GM12878 (cell line): Measurements from ENCODE around the gene BCAS4. TPM values are rescaled to one million over a fixed set of nuclear protein-coding genes. Genes with fewer than 3 reads are reported as not detected.

Experiments used
- ATF7 ChIP-seq: fragments of 450-650 bp; IDR thresholded peaks from 2 replicates; pipeline ENCODE4 v1.6.1; 2016; ENCODE audit warnings: low read depth, mild to moderate bottlenecking
- BHLHE40 ChIP-seq, 2 experiments: fragments of 450-650 bp in 1 of 2; IDR thresholded peaks; 2 replicates each; pipeline ENCODE4 v1.6.1; 2011 to 2017; ENCODE audit warnings: low read depth in 2 of 2, borderline replicate concordance in 1 of 2, improper control_type of control experiment in 1 of 2, low read length in 1 of 2, mild to moderate bottlenecking in 1 of 2
- DPF2 ChIP-seq: fragments of 450-650 bp; IDR thresholded peaks from 2 replicates; pipeline ENCODE4 v1.6.1; 2017; ENCODE audit warnings: mild to moderate bottlenecking
- HCFC1 ChIP-seq: fragments of 150-350 bp; IDR thresholded peaks from 2 replicates; pipeline ENCODE4 v1.6.1; 2014; ENCODE audit warnings: low read length
- IRF4 ChIP-seq: IDR thresholded peaks from 2 replicates; pipeline ENCODE4 v1.6.1; 2011; ENCODE audit warnings: low read depth, low read length
- JUNB ChIP-seq: IDR thresholded peaks from 2 replicates; pipeline ENCODE4 v1.6.1; 2016; ENCODE audit warnings: antibody characterized with exemption, mild to moderate bottlenecking
- LARP7 ChIP-seq: fragments of 450-650 bp; IDR thresholded peaks from 2 replicates; pipeline ENCODE4 v1.6.1; 2017; ENCODE audit warnings: mild to moderate bottlenecking
- MEF2A ChIP-seq: IDR thresholded peaks from 2 replicates; pipeline ENCODE4 v1.6.1; 2011; ENCODE audit warnings: low read depth, mild to moderate bottlenecking, low read length, moderate library complexity; ENCODE audit not compliant: insufficient read depth
- MXI1 ChIP-seq: fragments of 150-350 bp; IDR thresholded peaks from 2 replicates; pipeline ENCODE4 v1.6.1; 2011; ENCODE audit warnings: low read depth, mild to moderate bottlenecking, inconsistent platforms, low read length, improper control_type of control experiment
- NBN ChIP-seq: fragments of 450-650 bp; IDR thresholded peaks from 2 replicates; pipeline ENCODE4 v1.6.1; 2016
- NR2C2 ChIP-seq: IDR thresholded peaks from 2 replicates; pipeline ENCODE4 v1.6.1; 2011; ENCODE audit warnings: borderline replicate concordance, low read depth; ENCODE audit not compliant: control insufficient read depth, insufficient read length
- PAX8 ChIP-seq: fragments of 450-650 bp; IDR thresholded peaks from 2 replicates; pipeline ENCODE4 v1.6.1; 2017; ENCODE audit warnings: mild to moderate bottlenecking, moderate library complexity
- TCF12 ChIP-seq: IDR thresholded peaks from 2 replicates; pipeline ENCODE4 v1.6.1; 2011; ENCODE audit warnings: low read depth, mild to moderate bottlenecking, low read length
- ZBED1 ChIP-seq: IDR thresholded peaks from 2 replicates; pipeline ENCODE4 v1.6.1; 2016; ENCODE audit warnings: borderline replicate concordance
- polyA plus RNA-seq, 11 experiments: library from polyadenylated mRNA; depleted of rRNA in 4 of 11; unstranded in 6 of 11; stranded (reverse) in 5 of 11; fragments of >200 nt; fragmentation: Nextera tagmentation in 4 of 11; fragmentation: Illumina TruSeq in 1 of 11; extraction: Ambion mirVana in 4 of 11; extraction: Trizol in 1 of 11; gene quantifications; 1 replicate in 1 of 11; 2 replicates in 10 of 11; pipeline versions ENCODE4 v1.2.1 to v1.2.3, GENCODE V29; 2011 to 2016; ENCODE audit warnings: inconsistent platforms in 2 of 11, missing spikeins in 2 of 11, low read depth in 1 of 11
- total RNA-seq, 4 experiments: library from RNA; depleted of rRNA in 3 of 4; stranded (reverse); fragments of >200 nt in 3 of 4; fragmentation: Illumina TruSeq in 1 of 4; extraction: Trizol in 1 of 4; gene quantifications; 2 replicates each; pipeline versions ENCODE4 v1.2.1 to v1.2.3, GENCODE V29; 2013 to 2021
- TF ChIP-seq, protein P1 (sequence below): IDR thresholded peaks from 2 replicates; pipeline ENCODE4 v1.6.1; 2012; ENCODE audit warnings: low read depth, low read length, improper control_type of control experiment
- TF ChIP-seq, protein P2 (sequence below): fragments of 450-650 bp; IDR thresholded peaks from 2 replicates; pipeline ENCODE4 v1.6.1; 2017; ENCODE audit warnings: mild to moderate bottlenecking, moderate library complexity

Gene BCAS4
- total and polyA plus RNA-seq, 10 of the 15 experiments (the other 5 are each of a cell fraction or from before 2014, with no cell fraction given) = 14.8 to 214 (median 65.3) TPM

DNA sequence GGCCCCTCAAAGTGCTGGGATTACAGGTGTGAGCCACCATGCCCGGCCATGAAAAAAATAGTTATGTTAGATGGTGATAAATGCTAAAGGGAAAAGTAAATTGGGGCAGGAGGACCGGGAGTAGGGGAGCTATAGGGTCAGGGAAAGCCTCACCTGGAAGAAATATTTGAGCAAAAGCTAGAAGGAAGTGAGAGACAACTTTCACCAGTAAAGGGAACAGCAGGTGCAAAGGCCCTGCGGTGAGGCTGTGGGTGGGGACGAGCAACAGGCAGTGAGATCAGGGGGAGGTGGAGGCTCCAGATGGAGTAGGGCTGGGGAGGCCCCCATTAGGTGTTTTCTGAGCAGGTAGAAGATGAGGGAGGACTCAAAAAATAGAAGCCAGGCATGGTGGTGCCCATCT is 16.0 kb downstream of the BCAS4 start (continued):
- TF ChIP-seq, protein P1, sequence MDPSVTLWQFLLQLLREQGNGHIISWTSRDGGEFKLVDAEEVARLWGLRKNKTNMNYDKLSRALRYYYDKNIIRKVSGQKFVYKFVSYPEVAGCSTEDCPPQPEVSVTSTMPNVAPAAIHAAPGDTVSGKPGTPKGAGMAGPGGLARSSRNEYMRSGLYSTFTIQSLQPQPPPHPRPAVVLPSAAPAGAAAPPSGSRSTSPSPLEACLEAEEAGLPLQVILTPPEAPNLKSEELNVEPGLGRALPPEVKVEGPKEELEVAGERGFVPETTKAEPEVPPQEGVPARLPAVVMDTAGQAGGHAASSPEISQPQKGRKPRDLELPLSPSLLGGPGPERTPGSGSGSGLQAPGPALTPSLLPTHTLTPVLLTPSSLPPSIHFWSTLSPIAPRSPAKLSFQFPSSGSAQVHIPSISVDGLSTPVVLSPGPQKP = no peak
- TF ChIP-seq PAX8 (no peak), DPF2 (peak; percentile 48; the same call in 1 of the 2 replicates), IRF4 (no peak), BHLHE40 (IDR thresholded peaks at IDR 0.05; ENCODE audit: borderline replicate concordance in 1 of 2, low read depth in 2 of 2, low read length in 1 of 2) (0 out of 4 replicates have a peak, but pooled peaks of 1 of the 2 experiments have one; percentile 32), ATF7 (0 out of 2 replicates have a peak, but pooled peaks have one; percentile 10), TCF12 (peak; percentile 94), HCFC1 (no peak), ZBED1 (no peak), MEF2A (0 out of 2 replicates have a peak, but pooled peaks have one; percentile 21), JUNB (no peak; the same call in 1 of the 2 replicates), NBN (peak; percentile 64; the same call in 1 of the 2 replicates), MXI1 (no peak), NR2C2 (no peak), LARP7 (no peak)
- TF ChIP-seq, protein P2, sequence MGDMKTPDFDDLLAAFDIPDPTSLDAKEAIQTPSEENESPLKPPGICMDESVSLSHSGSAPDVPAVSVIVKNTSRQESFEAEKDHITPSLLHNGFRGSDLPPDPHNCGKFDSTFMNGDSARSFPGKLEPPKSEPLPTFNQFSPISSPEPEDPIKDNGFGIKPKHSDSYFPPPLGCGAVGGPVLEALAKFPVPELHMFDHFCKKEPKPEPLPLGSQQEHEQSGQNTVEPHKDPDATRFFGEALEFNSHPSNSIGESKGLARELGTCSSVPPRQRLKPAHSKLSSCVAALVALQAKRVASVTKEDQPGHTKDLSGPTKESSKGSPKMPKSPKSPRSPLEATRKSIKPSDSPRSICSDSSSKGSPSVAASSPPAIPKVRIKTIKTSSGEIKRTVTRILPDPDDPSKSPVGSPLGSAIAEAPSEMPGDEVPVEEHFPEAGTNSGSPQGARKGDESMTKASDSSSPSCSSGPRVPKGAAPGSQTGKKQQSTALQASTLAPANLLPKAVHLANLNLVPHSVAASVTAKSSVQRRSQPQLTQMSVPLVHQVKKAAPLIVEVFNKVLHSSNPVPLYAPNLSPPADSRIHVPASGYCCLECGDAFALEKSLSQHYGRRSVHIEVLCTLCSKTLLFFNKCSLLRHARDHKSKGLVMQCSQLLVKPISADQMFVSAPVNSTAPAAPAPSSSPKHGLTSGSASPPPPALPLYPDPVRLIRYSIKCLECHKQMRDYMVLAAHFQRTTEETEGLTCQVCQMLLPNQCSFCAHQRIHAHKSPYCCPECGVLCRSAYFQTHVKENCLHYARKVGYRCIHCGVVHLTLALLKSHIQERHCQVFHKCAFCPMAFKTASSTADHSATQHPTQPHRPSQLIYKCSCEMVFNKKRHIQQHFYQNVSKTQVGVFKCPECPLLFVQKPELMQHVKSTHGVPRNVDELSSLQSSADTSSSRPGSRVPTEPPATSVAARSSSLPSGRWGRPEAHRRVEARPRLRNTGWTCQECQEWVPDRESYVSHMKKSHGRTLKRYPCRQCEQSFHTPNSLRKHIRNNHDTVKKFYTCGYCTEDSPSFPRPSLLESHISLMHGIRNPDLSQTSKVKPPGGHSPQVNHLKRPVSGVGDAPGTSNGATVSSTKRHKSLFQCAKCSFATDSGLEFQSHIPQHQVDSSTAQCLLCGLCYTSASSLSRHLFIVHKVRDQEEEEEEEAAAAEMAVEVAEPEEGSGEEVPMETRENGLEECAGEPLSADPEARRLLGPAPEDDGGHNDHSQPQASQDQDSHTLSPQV = no peak
